IMR-90 (cell line): ENCODE data around the gene KDR. TPM values are rescaled to one million over a fixed set of nuclear protein-coding genes. Genes with fewer than 3 reads are reported as not detected.

Experiments used
- ATAC-seq: fragments of 200-7000 bp; cut with Tn5 transposase; 2 replicates; pipeline ENCODE4 v1.9.1; 2020; ENCODE audit warnings: low read depth, mild to moderate bottlenecking, moderate library complexity
- BruUV-seq: library from RNA; stranded (reverse); fragments of 400-500 nt; replicated peaks from 2 replicates; lab custom pipeline; 2021; lab: Mats Ljungman, UMichigan
- CTCF ChIA-PET: fragments of 300-600 bp; formaldehyde crosslinking; extraction: SDS; loops from one replicate; lab custom pipeline; 2021; ENCODE audit warnings: antibody characterized with exemption; lab: Yijun Ruan, JAX
- POLR2A ChIA-PET: fragments of 300-600 bp; sonication (Branson Sonifier 250); formaldehyde crosslinking; loops from one replicate; lab custom pipeline; 2022; ENCODE audit warnings: antibody characterized with exemption; ENCODE audit not compliant: unreplicated experiment; lab: Charles Lee
- DNase-seq: peaks from one replicate; pipeline ENCODE4 v3.0.0; 2013
- H2AFZ ChIP-seq: replicated peaks from 2 replicates; pipeline ENCODE3; 2013; ENCODE audit warnings: low read length, mild to moderate bottlenecking; ENCODE audit not compliant: poor library complexity
- H2AK5ac ChIP-seq: 2 replicates; pipeline ENCODE4 v1.6.1; 2013; ENCODE audit warnings: low read depth, low read length, inconsistent platforms
- H2AK9ac ChIP-seq: replicated peaks from 2 replicates; pipeline ENCODE3; 2013; ENCODE audit warnings: mild to moderate bottlenecking, low read depth, low read length, moderate library complexity; ENCODE audit not compliant: poor library complexity
- H2BK120ac ChIP-seq: 2 replicates; pipeline ENCODE4 v1.6.1; 2013; ENCODE audit warnings: low read depth, low read length, inconsistent platforms
- H2BK15ac ChIP-seq: 3 replicates; pipeline ENCODE4 v1.6.1; 2013; ENCODE audit warnings: low read depth, low read length, inconsistent platforms
- H2BK20ac ChIP-seq: 2 replicates; pipeline ENCODE4 v1.6.1; 2013; ENCODE audit warnings: low read depth, mild to moderate bottlenecking, inconsistent platforms, low read length, moderate library complexity
- H2BK5ac ChIP-seq: 2 replicates; pipeline ENCODE4 v1.6.1; 2013; ENCODE audit warnings: mild to moderate bottlenecking, low read depth, low read length, inconsistent platforms; ENCODE audit not compliant: poor library complexity, severe bottlenecking
- H3K14ac ChIP-seq: replicated peaks from 2 replicates; pipeline ENCODE4 v1.6.1; 2013; ENCODE audit warnings: low read depth, low read length, inconsistent platforms
- H3K18ac ChIP-seq: 2 replicates; pipeline ENCODE4 v1.6.1; 2013; ENCODE audit warnings: low read depth, low read length, control low read depth
- H3K23ac ChIP-seq: 2 replicates; pipeline ENCODE4 v1.6.1; 2013; ENCODE audit warnings: low read depth, low read length, inconsistent platforms
- H3K27ac ChIP-seq: 2 replicates; pipeline ENCODE4 v1.5.1; 2013; ENCODE audit warnings: mild to moderate bottlenecking, control low read depth, low read length; ENCODE audit not compliant: insufficient read depth
- H3K27me3 ChIP-seq: 2 replicates; pipeline ENCODE4 v1.6.1; 2013; ENCODE audit warnings: low read length; ENCODE audit not compliant: control insufficient read depth, insufficient read depth
- H3K36me3 ChIP-seq: 2 replicates; pipeline ENCODE4 v1.6.1; 2013; ENCODE audit warnings: low read length, mixed read lengths; ENCODE audit not compliant: control insufficient read depth, insufficient read depth
- H3K4ac ChIP-seq: 2 replicates; pipeline ENCODE4 v1.6.1; 2013; ENCODE audit warnings: low read depth, low read length, inconsistent platforms
- H3K4me1 ChIP-seq: 2 replicates; pipeline ENCODE4 v1.6.1; 2013; ENCODE audit warnings: low read length, mixed read lengths; ENCODE audit not compliant: control insufficient read depth, insufficient read depth
- H3K4me2 ChIP-seq: 2 replicates; pipeline ENCODE4 v1.6.1; 2013; ENCODE audit warnings: low read depth, mild to moderate bottlenecking, control low read depth, low read length, moderate library complexity
- H3K4me3 ChIP-seq: 2 replicates; pipeline ENCODE4 v1.5.1; 2013; ENCODE audit warnings: low read depth, mild to moderate bottlenecking, control low read depth, low read length, moderate library complexity; ENCODE audit not compliant: insufficient read depth
- H3K56ac ChIP-seq: 2 replicates; pipeline ENCODE4 v1.6.1; 2013; ENCODE audit warnings: low read length, inconsistent platforms; ENCODE audit not compliant: insufficient read depth; ENCODE audit errors: extremely low read depth
- H3K79me1 ChIP-seq, 2 experiments: 2 replicates each; pipeline ENCODE4 v1.6.1; 2013; ENCODE audit warnings: low read length in 2 of 2, inconsistent platforms in 1 of 2, low read depth in 1 of 2
- H3K9ac ChIP-seq: 2 replicates; pipeline ENCODE4 v1.6.1; 2013; ENCODE audit warnings: low read depth, low read length, control low read depth
- H3K9me1 ChIP-seq: 2 replicates; pipeline ENCODE4 v1.6.1; 2013; ENCODE audit warnings: low read length, inconsistent platforms; ENCODE audit not compliant: insufficient read depth
- H3K9me3 ChIP-seq: 2 replicates; pipeline ENCODE4 v1.6.1; 2013; ENCODE audit warnings: low read length; ENCODE audit not compliant: control insufficient read depth, insufficient read depth
- H4K20me1 ChIP-seq: 2 replicates; pipeline ENCODE4 v1.6.1; 2013; ENCODE audit warnings: low read length, inconsistent platforms; ENCODE audit not compliant: insufficient read depth
- H4K5ac ChIP-seq: 2 replicates; pipeline ENCODE4 v1.6.1; 2013; ENCODE audit warnings: mild to moderate bottlenecking, low read depth, low read length, control low read depth
- H4K8ac ChIP-seq, 2 experiments: 2 replicates each; pipeline ENCODE4 v1.6.1; 2013; ENCODE audit warnings: low read depth in 2 of 2, low read length in 2 of 2, control low read depth in 1 of 2, inconsistent platforms in 1 of 2
- H4K91ac ChIP-seq: 2 replicates; pipeline ENCODE4 v1.6.1; 2013; ENCODE audit warnings: low read depth, low read length, inconsistent platforms; ENCODE audit not compliant: insufficient read depth
- FOS ChIP-seq: fragments of 150-350 bp; IDR thresholded peaks from 2 replicates; pipeline ENCODE4 v1.6.1; 2016; ENCODE audit warnings: low read depth, low read length
- MAZ ChIP-seq: IDR thresholded peaks from 2 replicates; pipeline ENCODE4 v1.6.1; 2012; ENCODE audit warnings: low read depth, mild to moderate bottlenecking, low read length, improper control_type of control experiment, moderate library complexity, borderline replicate concordance
- POLR2A ChIP-seq: IDR thresholded peaks from 2 replicates; pipeline ENCODE4 v1.6.1; 2012; ENCODE audit warnings: mild to moderate bottlenecking, low read depth, low read length
- SMC3 ChIP-seq: fragments of 150-350 bp; IDR thresholded peaks from 2 replicates; pipeline ENCODE4 v1.6.1; 2016; ENCODE audit warnings: low read depth, mild to moderate bottlenecking, antibody characterized with exemption, low read length, moderate library complexity
- WGBS, 2 experiments: methylation state at CpG; one replicate each; pipeline versions ENCODE4 v1.1.5 to v1.1.7; 2013; ENCODE audit warnings: missing lambda C conversion rate in 2 of 2; ENCODE audit not compliant: insufficient read length in 1 of 2; ENCODE audit errors: extremely low coverage in 2 of 2; 5-methylcytosine and 5-hydroxymethylcytosine counted together
- dilution Hi-C: fragments of 300-500 bp; cut with HindIII; formaldehyde crosslinking; loops from one replicate; pipeline ENCODE4 v1.14.3; 2018; ENCODE audit warnings: low sequenced_read_pairs; ENCODE audit not compliant: unreplicated experiment
- in situ Hi-C: fragments of 300-500 bp; cut with MboI; formaldehyde crosslinking; loops from 3 replicates; pipeline ENCODE4 v1.14.3; 2019; ENCODE audit warnings: low sequenced_read_pairs, inconsistent platforms, mixed read lengths
- intact Hi-C: fragments of 100-400 bp; cut with micrococcal nuclease; formaldehyde crosslinking; loops from 2 replicates; pipeline ENCODE4 v1.10.0; 2022
- polyA plus RNA-seq, 3 experiments: library from polyadenylated mRNA; depleted of rRNA; stranded (reverse); fragments of >200 nt; gene quantifications; 2 replicates each; pipeline ENCODE4 v1.2.3, GENCODE V29; 2012; ENCODE audit warnings: low replicate concordance in 1 of 3
- total RNA-seq: library from RNA; depleted of rRNA; stranded (reverse); fragments of >200 nt; gene quantifications from 2 replicates; pipeline ENCODE4 v1.2.3, GENCODE V29; 2012

KDR gene
- total and polyA plus RNA-seq, 2 of the 4 experiments (the other 2 are of a cell fraction), result not detected

DNA sequence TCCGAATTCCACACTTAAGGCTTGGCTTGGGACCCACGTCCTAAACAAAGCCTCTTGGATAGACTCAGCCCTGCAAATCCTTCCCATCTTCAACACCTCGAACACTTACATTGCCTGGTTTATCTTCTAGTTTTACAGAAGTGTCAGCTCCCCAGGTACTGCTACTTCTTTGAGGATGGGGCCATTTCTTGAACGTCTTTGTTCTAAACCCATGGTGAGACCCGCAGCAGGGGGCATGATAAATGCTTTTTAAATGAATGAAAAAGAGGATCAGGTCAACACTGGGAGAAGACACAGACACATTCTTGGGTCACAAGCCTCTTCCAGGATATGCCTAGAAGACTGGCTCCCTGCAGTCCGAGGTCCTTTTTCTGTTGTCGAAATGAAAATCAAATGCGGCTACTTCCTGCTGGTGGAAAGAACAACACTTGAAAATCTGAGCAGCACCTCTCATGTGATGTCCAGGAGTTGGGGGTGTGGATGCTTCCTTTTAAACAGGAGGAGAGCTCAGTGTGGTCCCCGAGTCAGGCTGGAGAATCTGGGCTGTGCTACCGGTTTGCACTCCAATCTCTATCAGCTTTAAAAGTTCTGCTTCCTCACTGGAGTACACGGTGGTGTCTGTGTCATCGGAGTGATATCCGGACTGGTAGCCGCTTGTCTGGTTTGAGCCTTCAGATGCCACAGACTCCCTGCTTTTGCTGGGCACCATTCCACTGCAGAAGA, 45.8 kb downstream of the KDR start:
- no peak overlapping the region for H3K27ac ChIP-seq

More for the DNA sequence above, 45.8 kb downstream of the KDR start:
- Histone ChIP-seq H4K8ac (no peak overlapping the region), H3K4ac (no peak overlapping the region), H3K4me2 (no peak overlapping the region), H2AK9ac (no peak overlapping the region), H3K9ac (no peak overlapping the region), H2AK5ac (no peak overlapping the region), H4K20me1 (no peaks in the 10 kb centered on the region), H2BK15ac (no peak overlapping the region), H2AFZ (no peak overlapping the region), H3K36me3 (no peaks in the 10 kb centered on the region), H2BK20ac (no peak overlapping the region), H3K9me3 (no peaks in the 10 kb centered on the region), H3K4me1 (no peaks in the 10 kb centered on the region), H3K27me3 (peaks cover 5% of the 10 kb centered on the region), H3K56ac (no peak overlapping the region), H3K79me1 (no peaks in the 10 kb centered on the region), H3K4me3 (no peak overlapping the region), H4K5ac (no peak overlapping the region), H3K14ac (no peak overlapping the region), H2BK5ac (no peak overlapping the region), H4K91ac (no peak overlapping the region), H3K23ac (no peak overlapping the region), H3K18ac (no peak overlapping the region), H3K9me1 (no peaks in the 10 kb centered on the region), H2BK120ac (no peak overlapping the region)
- POLR2A ChIA-PET, result no interaction called here
- in situ Hi-C loops, result no loop called here
- CTCF ChIA-PET, result no interaction called here
- dilution Hi-C loops, result no loop called here
- DNase-seq (no peak), ATAC-seq (no peak)
- intact Hi-C loops, result no loop called here
- WGBS, 2 experiments, result 20% methylated on average over 1 of the region's 14 CpGs; no CpG with 5 or more reads in 1 of the 2 experiments
- no TSS peak for BruUV-seq
- TF ChIP-seq MAZ (no peak), SMC3 (no peak), POLR2A (no peak), FOS (no peak)
